Caco-2 (cell line): ENCODE measurements around the gene AP4E1. TPM values are rescaled to one million over a fixed set of nuclear protein-coding genes. Genes with fewer than 3 reads are reported as not detected.

Source experiments
- BruUV-seq: library from RNA; stranded (reverse); fragments of 400-500 nt; replicated peaks from 2 replicates; lab custom pipeline; 2021; lab: Mats Ljungman, UMichigan
- CTCF ChIA-PET: fragments of 300-600 bp; sonication (Branson Sonifier 250); formaldehyde crosslinking; loops from one replicate; lab custom pipeline; 2022; ENCODE audit warnings: antibody characterized with exemption; lab: Charles Lee
- POLR2A ChIA-PET: fragments of 300-600 bp; sonication (Branson Sonifier 250); formaldehyde crosslinking; loops from one replicate; lab custom pipeline; 2022; ENCODE audit warnings: antibody characterized with exemption; lab: Charles Lee
- DNase-seq, 2 experiments: peaks; one replicate each; pipeline versions ENCODE4 v3.0.0 to v3.0.0-alpha.2; 2020 to 2022
- H3K27me3 ChIP-seq: replicated peaks from 2 replicates; pipeline ENCODE4 v1.6.0; 2011; ENCODE audit warnings: low read length; ENCODE audit not compliant: control insufficient read depth, insufficient read depth
- H3K36me3 ChIP-seq: 2 replicates; pipeline ENCODE4 v1.5.1; 2011; ENCODE audit warnings: low read length; ENCODE audit not compliant: control insufficient read depth, insufficient read depth
- H3K4me1 ChIP-seq: fragments of 250-450 bp; sonication (Bioruptor Pico); 2 replicates; pipeline ENCODE4 v1.5.1; 2020; ENCODE audit warnings: mild to moderate bottlenecking
- H3K4me3 ChIP-seq: 2 replicates; pipeline ENCODE4 v1.5.1; 2011; ENCODE audit warnings: low read depth, mild to moderate bottlenecking, control low read depth, low read length
- H3K9me3 ChIP-seq: fragments of 250-450 bp; sonication (Bioruptor Pico); 2 replicates; pipeline ENCODE4 v1.5.1; 2020; ENCODE audit warnings: mild to moderate bottlenecking, moderate library complexity
- H3K27ac Mint-ChIP-seq: one replicate; pipeline ENCODE4 v1.8.0; 2022; ENCODE audit warnings: mixed read lengths; ENCODE audit not compliant: unreplicated experiment
- H3K27me3 Mint-ChIP-seq: one replicate; pipeline ENCODE4 v1.8.0; 2022; ENCODE audit warnings: mixed read lengths; ENCODE audit not compliant: insufficient read depth, unreplicated experiment
- H3K36me3 Mint-ChIP-seq: one replicate; pipeline ENCODE4 v1.8.0; 2022; ENCODE audit warnings: mild to moderate bottlenecking, mixed read lengths; ENCODE audit not compliant: insufficient read depth, unreplicated experiment
- H3K4me1 Mint-ChIP-seq: one replicate; pipeline ENCODE4 v1.8.0; 2022; ENCODE audit warnings: low read depth, mixed read lengths; ENCODE audit not compliant: unreplicated experiment
- H3K4me3 Mint-ChIP-seq: one replicate; pipeline ENCODE4 v1.8.0; 2022; ENCODE audit warnings: mild to moderate bottlenecking, moderate library complexity, mixed read lengths; ENCODE audit not compliant: unreplicated experiment
- H3K9me3 Mint-ChIP-seq: one replicate; pipeline ENCODE4 v1.8.0; 2022; ENCODE audit warnings: mixed read lengths; ENCODE audit not compliant: unreplicated experiment
- CTCF ChIP-seq, 2 experiments: fragments of 200-600 bp in 1 of 2; IDR thresholded peaks; 1 replicate in 1 of 2; 2 replicates in 1 of 2; pipeline versions ENCODE4 v1.5.1 to v1.8.0; 2011 to 2022; ENCODE audit warnings: antibody characterized with exemption in 1 of 2, control low read depth in 1 of 2, inconsistent platforms in 1 of 2, low read depth in 1 of 2, low read length in 1 of 2, mild to moderate bottlenecking in 1 of 2, moderate library complexity in 1 of 2; ENCODE audit not compliant: insufficient read depth in 1 of 2, severe bottlenecking in 1 of 2, unreplicated experiment in 1 of 2
- intact Hi-C: fragments of 100-400 bp; cut with micrococcal nuclease; formaldehyde crosslinking; loops from one replicate; pipeline ENCODE4 v1.10.0; 2022; ENCODE audit not compliant: unreplicated experiment
- total RNA-seq: library from RNA; stranded (reverse); gene quantifications from 2 replicates; pipeline ENCODE4 v1.2.3, GENCODE V29; 2022

Gene AP4E1
- total RNA-seq, 1 experiment from 2014 or later = 15.9 TPM

DNA sequence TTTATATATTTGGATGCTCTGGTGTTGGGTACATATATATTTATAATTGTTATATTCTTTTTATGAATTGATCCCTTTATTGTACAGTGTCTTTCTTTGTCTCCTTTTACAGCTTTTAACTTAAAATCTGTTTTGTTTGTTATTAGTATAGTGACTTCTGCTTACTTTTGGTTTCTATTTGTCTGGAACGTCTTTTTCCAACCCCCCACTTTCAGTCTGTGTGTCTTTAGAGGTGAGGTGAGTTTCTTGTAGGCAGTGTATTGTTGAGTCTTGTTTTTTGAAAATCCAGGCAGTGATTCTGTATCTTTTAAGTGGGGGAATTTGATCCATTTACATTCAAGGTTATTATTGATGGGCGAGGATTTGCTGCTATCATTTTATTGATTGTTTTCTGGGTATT, 62.0 kb downstream of the AP4E1 start:
- no peaks in the 10 kb centered on the region for H3K27me3 ChIP-seq
- ChIA-PET CTCF (no interaction called here), POLR2A (no interaction called here)
- H3K36me3 ChIP-seq = no peaks in the 10 kb centered on the region; the same call in 1 of the 2 replicates
- BruUV-seq = no TSS peak
- Mint-ChIP-seq H3K9me3 (peaks cover 40% of the 10 kb centered on the region), H3K27me3 (no peaks in the 10 kb centered on the region), H3K4me3 (no peak overlapping the region), H3K4me1 (no peaks in the 10 kb centered on the region), H3K36me3 (peaks cover 51% of the 10 kb centered on the region), H3K27ac (no peak overlapping the region)
- intact Hi-C loops = no loop called here
- peaks cover 17% of the 10 kb centered on the region for H3K9me3 ChIP-seq
- DNase-seq = no peak
- H3K4me1 ChIP-seq = no peaks in the 10 kb centered on the region
- no peak overlapping the region for H3K4me3 ChIP-seq
- TF ChIP-seq CTCF (IDR thresholded peaks at IDR 0.05; ENCODE audit: insufficient read depth in 1 of 2, low read depth in 1 of 2, low read length in 1 of 2, severe bottlenecking in 1 of 2, unreplicated experiment in 1 of 2) = no peak

DNA sequence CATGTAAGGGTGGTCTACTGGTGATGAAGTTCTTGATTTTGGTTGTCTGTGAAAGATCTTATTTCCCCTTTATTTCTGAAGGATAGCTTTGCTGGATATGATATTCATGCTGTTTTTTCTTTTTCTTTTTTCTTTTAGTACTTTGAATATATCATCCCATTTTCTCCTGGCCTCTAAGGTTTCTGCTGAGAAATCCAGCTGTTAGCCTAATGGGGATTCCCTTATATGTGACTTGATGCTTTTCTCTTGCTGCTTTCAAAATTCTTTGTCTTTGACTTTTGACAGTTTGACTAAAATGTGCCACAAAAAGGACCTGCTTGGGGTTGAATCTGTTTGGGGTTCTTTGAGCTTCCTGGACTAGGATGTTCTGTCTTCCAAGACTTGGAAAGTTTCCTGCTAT, 62.6 kb downstream of the AP4E1 start:
- no TSS peak for BruUV-seq
- no peaks in the 10 kb centered on the region; the same call in 1 of the 2 replicates for H3K36me3 ChIP-seq
- peaks cover 51% of the 10 kb centered on the region for H3K36me3 Mint-ChIP-seq
- DNase-seq = no peak
- no peaks in the 10 kb centered on the region for H3K4me1 Mint-ChIP-seq
- no peak overlapping the region for H3K4me3 ChIP-seq
- H3K27me3 ChIP-seq = no peaks in the 10 kb centered on the region
- no peak overlapping the region for H3K27ac Mint-ChIP-seq
- H3K4me3 Mint-ChIP-seq = no peak overlapping the region
- peaks cover 17% of the 10 kb centered on the region for H3K9me3 ChIP-seq
- no peaks in the 10 kb centered on the region for H3K27me3 Mint-ChIP-seq
- CTCF ChIA-PET = no interaction called here
- intact Hi-C loops = no loop called here
- TF ChIP-seq CTCF (IDR thresholded peaks at IDR 0.05; ENCODE audit: insufficient read depth in 1 of 2, low read depth in 1 of 2, low read length in 1 of 2, severe bottlenecking in 1 of 2, unreplicated experiment in 1 of 2) = no peak
- POLR2A ChIA-PET = no interaction called here
- H3K9me3 Mint-ChIP-seq = peaks cover 35% of the 10 kb centered on the region
- no peaks in the 10 kb centered on the region for H3K4me1 ChIP-seq

- no peak for TF ChIP-seq CTCF (IDR thresholded peaks at IDR 0.05; ENCODE audit: insufficient read depth in 1 of 2, low read depth in 1 of 2, low read length in 1 of 2, severe bottlenecking in 1 of 2, unreplicated experiment in 1 of 2)
- Mint-ChIP-seq H3K9me3 (peaks cover 34% of the 10 kb centered on the region), H3K27me3 (no peaks in the 10 kb centered on the region), H3K4me3 (no peak overlapping the region), H3K4me1 (no peaks in the 10 kb centered on the region), H3K36me3 (peaks cover 51% of the 10 kb centered on the region), H3K27ac (no peak overlapping the region)
- H3K4me3 ChIP-seq = no peak overlapping the region
- H3K36me3 ChIP-seq = no peaks in the 10 kb centered on the region; the same call in 1 of the 2 replicates
- POLR2A ChIA-PET = no interaction called here
- H3K4me1 ChIP-seq = no peaks in the 10 kb centered on the region
- H3K9me3 ChIP-seq = peaks cover 17% of the 10 kb centered on the region
- CTCF ChIA-PET = no interaction called here
- intact Hi-C loops = no loop called here
- H3K27me3 ChIP-seq = no peaks in the 10 kb centered on the region
- BruUV-seq = no TSS peak
- no peak for DNase-seq
Observed at GRCh38 chr15:50971542-50971941, 63.1 kb downstream of the AP4E1 start.
